ENCODE measurements around the gene TEX19. TPM values are rescaled to one million over a fixed set of nuclear protein-coding genes. Genes with fewer than 3 reads are reported as not detected.
"Not testable (repeated sequence)": the region's sequence is repeated elsewhere in the genome, so short reads cannot be mapped to it uniquely, and the experiment has no call there.

TEX19 gene
- polyA plus RNA-seq, 1 donor = not detected

DNA sequence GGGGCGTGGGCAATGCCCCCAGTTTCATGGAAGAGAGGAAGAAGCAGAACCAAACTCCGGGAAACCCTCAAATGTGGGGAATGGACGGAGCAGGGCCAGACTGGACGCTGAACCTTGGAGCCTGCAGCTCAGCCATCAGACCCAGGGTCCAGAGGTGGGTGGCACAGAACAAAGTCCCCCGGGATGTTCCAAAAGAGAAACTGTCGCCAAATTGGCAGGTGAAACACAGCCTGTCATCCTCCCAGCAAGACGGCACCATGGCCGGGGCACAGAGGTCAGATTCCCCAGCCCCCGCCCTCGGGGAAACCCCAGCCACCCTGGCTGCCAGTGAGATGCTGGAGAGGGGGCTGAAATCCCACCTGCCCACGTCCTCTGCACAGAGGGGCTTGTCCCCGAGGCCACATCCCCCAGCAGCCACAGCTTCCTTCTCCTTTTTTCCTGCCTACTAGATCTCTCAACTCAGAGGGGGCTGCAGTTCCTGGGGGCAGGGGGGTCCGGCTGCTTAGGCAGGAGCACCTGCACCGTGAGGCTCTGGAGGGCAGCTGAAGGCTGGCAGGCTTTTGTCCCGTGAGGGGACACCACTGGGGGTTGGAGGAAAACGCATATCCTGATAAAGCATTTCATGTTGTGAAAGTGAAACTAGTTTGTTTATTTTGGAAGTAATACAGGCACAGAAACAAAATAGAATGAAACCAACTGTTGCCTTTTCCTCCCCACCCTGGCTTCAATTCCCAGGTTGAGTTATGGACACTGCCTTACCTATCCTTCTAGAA is 24.2 kb upstream of the TEX19 start:
- no peak for DNase-seq (ENCODE audit: low read depth)

DNA sequence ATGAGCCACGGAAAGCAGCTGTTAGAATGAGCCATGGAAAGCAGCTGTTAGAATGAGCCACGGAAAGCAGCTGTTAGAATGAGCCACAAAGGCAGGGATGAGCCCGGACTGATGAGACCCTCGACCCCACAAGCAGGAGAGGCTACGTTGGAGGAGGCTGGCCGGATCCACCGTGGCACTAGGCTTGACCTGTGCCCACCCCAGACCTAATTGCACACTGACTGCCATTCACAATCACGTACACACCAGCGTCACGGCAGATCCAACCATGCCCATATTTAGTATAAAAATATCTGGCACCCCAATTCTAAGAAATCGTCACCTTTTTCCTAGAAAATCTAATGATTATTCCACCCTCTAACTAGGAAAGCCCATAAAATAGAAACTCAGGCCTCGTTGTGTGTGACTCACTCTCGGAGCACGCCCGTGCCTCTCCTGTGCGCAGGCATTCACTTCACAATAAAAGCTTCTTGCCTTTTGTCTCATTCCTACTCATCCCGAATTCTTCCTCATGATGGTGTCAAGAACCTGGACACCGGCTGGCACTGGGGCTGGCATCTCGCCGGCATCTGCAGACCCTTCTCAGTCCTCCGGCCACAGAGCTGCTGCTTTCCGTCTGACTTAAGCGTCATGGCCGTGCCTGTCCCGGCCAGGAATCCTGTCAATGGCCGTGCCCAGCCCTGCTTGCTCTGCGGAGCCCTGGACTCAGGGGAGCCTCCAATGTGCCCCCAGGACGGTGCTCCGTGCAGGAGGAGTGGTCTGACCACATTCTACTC is 20.0 kb upstream of the TEX19 start:
- DNase-seq (ENCODE audit: low read depth) = no peak

DNA sequence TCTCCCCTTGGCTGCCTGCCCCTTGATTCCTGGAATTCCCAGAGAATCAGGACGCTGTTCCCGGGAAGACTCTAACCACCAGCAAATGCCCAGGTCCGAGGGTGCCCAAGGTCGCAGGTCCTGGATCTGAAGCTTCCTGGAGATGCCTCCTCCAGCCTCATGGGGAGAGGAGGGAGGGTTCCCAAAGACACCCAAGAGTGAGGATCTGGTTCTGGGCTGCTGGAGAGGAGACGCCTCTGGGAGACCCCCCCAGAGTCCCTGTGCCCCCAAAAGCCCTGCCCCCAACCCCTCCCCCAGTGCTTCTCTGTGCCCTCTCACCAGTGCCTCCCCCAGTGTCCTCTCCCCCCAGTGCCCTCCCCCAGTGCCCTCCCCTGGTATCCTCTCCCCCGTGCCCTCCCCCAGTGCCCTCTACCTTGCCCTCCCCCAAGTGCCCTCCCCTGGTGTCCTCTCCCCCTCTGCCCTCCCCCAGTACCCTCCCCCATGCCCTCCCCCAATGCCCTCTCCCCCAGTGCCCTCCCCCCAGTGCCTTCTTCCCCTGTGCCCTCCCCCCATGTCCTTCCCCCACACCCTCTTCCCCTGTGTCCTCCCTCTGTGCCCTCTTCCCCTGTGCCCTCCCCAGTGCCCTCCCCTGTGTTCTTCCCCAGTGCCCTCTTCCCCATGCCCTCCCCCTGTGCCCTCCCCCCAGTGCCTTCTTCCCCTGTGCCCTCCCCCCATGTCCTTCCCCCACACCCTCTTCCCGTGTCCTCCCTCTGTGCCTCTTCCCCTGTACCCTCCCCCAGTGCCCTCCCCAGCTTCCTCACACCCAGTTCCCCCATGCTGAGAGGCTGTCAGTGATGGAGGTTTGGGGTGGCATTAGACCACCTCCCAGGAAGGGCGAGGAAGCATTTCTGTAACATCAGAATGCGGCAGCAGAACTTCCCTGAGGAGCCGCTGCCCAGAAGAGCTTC is 19.1 kb upstream of the TEX19 start:
- DNase-seq (ENCODE audit: low read depth) = no peak

DNA sequence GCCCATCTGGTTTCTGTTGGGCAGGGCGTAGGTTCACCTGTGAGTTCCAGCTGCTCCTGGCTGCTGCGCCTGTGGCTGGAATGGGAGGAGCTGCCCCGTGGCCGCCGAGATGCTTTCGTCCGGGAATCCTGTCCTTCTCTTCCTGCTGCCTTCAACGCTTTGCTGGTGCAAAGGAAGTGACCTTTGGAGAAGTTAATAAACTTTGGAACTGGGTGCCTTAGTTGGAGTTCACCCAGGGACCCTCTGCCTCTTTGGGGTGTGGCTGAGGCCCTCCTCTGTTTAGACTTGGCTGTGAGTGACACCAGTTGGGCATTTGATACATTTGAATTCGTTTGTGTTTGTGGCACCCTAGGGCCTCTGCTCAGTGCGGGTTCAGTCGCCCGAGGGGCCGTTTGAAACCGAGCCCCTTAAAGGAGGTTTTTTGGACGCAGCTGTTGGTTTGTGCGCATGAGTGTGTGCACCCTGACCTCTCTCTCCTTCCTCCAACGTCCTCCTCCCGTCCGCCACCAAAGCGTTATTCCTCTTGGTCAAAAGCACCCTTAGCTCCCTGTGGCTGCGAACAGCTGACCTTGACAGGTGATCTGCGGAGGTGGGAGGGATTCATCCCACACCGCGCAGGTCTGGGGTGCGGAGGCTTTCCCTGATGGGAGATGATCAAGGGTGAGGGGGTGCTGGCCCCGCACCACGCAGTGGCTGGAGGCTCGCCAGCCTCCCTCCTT is 16.5 kb upstream of the TEX19 start:
- DNase-seq (ENCODE audit: low read depth) = no peak

DNA sequence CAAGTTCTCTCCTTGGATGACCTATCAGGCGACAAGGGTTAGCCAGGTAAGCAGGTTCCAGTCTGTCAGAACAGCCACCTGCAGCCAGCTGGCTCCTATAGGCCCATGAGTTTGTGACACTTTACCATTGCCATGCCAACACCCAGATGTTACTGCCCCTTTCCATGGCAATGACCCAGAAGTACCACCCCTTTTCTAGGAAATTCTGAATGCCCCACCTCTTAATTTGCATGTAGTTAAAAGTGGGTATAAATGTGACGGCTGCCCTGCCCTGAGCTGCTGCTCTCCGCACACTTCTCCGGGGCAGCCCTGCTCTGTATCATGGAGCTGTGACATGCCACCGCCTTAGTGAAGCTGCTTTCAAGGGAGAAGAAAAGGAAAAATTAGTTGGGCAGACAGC is 15.5 kb upstream of the TEX19 start:
- DNase-seq (ENCODE audit: low read depth) = no peak

DNA sequence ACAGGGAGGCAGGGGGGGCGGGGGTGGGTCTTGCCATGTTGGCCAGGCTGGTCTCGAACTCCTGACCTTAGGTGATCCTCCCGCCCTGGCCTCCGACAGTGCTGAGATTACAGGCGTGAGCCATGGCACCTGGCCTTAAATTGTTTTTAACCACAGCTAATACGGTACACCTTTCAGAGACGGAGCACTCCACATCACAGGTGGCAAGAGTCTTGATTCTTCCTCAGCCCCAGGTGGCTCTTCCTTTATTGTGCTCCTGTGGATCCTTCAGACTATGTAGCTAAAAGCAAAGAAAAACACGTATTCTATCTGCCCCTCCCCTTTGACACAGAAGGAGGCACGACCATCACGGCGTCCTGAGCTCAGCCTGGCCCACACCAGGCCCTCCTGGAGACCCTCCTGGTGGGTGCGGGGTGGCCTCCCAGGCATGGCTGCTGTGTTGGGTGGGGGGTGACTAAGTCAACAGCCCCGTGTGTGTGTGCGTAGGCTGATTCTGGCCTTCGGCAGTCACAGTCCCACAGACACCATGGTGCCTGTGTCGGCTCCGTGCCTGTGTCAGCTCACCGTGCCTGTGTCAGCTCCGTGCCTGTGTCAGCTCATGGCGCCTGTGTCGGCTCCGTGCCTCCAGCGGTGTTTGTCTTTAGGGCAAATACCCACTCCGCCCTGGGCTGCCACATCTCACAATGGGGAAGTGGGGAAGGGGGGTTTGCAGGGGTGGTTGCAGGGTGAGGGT is 14.7 kb upstream of the TEX19 start:
- DNase-seq (ENCODE audit: low read depth) = no peak

DNA sequence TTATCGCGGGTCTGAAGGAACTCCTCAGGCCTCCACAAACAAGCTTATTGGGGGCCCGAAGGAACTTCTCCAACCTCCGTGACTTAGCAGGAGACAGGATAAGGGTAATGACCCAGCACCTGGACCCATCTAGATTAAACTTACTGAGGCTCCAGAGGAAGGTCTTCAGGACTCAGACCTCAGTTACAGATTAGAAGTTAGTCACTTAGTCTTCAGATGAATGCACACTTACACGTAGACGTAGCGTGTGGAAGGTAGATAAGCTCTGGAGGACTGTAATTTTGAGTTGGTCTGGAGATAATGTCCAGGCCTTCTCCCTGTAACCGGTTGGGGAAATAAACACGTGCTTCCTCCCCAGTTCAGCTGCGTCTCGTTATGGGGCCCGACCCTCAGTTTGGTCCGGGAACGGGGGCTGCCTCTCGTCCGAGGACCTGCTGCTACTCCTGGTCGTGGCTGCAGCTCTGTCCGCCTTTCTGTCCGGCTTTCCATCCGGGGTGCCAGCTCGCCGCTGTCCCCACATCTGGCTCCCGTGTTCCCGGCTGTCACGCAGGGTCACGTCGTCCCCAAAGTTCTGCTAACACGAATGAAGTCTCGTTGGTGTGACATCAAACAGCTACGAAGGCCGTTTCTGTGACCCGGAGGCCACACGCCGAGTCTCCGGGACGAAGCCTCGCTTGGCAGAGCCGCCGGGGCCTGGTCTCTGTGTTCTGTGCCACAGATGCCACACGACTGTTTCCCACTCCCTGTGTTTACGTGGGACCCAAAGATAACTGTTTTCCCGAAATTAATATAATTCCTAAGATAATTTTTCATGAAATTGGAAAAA is 13.7 kb upstream of the TEX19 start:
- DNase-seq (ENCODE audit: low read depth) = no peak

DNA sequence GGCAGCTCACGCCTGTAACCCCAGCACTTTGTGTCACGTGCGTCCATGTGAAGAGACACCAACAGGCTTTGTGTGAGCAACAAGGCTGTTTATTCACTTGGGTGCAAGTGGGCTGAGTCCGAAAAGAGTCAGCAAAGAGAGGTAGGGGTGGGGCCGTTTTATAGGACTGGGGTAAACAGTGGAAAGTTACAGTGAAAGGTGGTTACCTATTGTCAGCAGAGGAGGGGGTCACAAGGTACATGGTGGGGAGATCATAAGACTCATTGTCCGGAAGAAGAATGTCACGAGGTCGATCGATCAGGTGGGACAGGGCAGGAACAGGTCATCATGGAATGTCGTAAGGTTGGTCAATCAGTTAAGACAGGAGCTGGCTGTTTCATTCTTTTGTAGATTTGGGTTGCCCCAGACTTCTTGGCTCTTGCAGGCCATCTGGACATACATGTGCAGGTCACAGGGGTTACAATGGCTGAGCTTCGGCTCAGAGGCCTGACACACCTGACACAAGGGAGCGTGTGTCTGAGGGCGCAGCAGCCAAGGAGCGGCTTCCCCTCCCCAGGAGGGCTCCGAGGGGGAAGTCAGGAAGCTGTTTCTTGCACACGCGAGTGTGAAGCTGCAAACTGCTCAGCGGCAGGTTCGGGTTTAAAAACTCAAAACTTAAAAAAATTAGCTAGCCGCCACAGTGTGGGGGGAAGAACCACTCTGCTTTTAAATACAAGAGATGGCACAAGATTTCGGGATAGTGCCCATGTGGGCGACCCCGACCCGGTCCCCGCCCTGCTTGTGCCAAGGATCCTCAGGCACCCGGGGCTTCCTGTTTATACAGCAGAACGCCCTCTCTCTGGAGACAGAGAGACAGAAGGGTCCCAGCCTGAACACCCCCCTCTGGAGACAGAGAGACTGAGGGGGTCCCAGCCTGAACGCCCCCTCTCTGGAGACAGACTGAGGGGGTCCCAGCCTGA is 12.4 kb upstream of the TEX19 start:
- DNase-seq (ENCODE audit: low read depth) = no peak

DNA sequence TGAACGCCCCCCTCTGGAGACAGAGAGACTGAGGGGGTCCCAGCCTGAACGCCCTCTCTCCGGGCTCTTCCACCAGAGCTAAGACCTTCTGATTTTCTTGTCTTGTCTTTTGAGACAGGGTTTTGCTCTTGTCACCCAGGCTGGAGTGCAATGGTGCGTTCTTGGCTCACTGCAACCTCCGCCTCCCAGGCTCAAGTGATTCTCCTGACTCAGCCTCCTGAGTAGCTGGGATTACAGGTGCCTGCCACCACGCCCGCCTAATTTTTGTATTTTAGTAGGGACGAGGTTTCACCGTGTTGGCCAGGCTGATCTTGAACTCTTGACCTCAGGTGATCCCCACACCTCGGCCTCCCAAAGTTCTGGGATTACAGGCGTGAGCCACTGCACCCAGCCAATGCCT is 11.1 kb upstream of the TEX19 start:
- not testable (repeated sequence) for DNase-seq (ENCODE audit: low read depth)

DNA sequence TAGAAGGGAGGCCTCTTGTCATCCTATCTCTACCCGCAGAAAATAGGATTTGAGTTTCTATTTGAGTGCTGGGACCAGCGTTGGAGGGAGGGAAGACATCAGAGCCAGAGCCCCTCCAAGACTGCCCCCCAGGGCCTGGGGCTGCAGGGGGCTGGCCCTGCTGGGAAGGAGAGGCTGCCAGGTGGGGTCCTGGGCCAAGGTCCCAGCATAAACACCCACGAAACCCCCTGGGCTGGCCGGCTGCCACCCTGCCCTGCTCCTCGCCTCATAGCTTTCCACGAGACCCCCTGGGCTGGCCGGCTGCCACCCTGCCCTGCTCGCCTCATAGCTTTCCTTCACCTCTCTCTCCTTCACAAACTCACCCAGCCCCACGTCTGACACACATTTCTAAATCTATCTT is 10.6 kb upstream of the TEX19 start:
- no peak for DNase-seq (ENCODE audit: low read depth)

DNA sequence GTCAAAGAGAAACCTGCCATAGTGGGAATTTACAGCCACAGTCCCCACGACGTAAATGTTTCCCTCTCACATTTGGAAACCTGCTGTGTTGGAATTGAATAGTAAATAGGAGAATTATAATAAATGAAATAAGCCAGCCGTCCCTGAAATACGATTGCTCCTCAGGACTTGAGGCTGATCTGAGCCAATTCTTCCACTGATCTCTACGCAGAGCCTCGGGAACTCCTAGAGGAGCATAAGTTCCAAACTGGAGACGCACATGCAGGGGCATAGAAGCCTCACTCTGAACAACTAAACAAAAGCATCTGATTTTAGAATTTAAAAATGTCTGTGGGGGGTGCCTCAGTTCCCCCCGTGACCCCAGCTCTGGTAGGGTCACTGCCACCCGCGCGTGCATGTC is 10.2 kb upstream of the TEX19 start:
- DNase-seq (ENCODE audit: low read depth) = no peak

DNA sequence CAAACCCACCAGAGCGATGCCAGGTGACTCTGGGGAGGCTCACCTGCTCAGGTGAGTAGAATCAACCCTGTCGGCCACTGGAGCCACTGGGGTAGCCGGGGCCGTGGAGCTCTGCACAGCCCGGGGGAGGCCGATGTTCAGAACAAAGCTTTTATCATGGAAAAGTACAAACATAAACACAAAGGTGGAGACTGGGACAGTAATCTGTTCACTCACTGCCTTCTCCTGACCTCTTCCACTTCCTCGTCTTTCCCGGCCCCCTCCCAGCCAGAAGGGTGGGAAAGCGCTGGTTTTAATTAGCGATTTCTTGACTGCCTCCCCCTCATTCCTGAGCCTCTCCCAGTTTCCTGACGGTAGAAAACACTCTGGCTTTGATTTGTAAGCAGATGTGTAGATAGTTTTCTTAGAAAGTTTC is 9.8 kb upstream of the TEX19 start:
- DNase-seq (ENCODE audit: low read depth) = no peak

DNA sequence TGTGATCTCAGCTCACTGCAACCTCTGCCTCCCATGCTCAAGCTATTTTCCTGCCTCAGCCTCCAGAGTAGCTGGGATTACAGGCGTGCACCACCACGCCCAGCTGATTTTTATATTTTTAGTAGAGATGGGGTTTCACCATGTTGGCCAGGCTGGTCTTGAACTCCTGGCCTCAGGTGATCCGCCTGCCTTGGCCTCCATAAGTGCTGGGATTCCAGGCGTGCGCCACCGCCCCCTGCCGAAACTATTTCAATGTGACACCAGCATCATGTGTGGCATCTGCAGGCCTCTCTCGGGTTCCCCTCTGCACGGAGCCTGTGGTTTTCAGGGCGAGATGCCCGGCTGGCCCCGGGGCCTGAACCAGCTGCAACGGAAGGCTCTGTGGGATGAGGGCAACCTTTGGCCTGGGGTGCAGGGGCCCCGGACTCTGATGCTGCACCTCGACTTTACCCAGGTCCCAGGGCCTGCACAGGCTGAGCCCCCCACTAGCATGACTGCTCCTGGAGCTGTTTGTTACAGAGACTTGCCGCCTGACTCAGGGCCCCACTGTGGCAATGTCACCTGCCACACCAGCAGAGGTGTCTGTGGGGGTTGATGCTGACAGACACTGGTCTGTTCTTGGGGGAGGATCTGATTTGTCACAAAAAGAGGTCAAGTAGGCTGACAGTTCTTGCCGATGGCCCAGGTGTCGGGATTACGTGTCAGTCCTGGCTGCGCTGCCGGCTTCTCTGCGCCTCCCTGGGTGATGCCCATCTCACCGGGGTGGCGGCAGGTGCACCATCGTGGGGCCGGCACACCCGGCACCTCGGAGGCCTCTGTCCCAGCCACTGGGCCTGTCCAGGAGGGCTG is 8.6 kb upstream of the TEX19 start:
- DNase-seq (ENCODE audit: low read depth) = no peak

DNA sequence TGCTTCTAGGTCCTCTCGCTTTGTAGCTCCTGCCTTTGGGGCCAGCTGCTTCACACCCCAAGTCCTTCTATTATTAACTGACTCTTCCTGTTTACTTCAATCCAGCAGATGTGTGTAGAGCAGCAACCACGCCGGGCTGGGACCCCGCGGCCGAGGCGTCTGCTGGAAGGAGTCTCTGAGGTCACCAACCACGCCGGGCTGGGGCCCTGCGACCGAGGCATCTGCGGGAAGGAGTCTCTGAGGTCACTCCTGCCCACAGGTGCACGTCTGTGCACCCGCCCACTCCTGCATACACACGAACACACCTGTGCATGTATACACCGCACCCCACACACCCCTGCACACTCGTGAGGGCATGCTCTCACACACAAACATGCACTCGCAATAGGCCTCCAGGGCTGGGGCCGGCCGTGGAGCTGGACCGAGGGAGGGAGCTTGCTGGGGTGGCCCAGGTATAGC is 7.8 kb upstream of the TEX19 start:
- no peak for DNase-seq (ENCODE audit: low read depth)

DNA sequence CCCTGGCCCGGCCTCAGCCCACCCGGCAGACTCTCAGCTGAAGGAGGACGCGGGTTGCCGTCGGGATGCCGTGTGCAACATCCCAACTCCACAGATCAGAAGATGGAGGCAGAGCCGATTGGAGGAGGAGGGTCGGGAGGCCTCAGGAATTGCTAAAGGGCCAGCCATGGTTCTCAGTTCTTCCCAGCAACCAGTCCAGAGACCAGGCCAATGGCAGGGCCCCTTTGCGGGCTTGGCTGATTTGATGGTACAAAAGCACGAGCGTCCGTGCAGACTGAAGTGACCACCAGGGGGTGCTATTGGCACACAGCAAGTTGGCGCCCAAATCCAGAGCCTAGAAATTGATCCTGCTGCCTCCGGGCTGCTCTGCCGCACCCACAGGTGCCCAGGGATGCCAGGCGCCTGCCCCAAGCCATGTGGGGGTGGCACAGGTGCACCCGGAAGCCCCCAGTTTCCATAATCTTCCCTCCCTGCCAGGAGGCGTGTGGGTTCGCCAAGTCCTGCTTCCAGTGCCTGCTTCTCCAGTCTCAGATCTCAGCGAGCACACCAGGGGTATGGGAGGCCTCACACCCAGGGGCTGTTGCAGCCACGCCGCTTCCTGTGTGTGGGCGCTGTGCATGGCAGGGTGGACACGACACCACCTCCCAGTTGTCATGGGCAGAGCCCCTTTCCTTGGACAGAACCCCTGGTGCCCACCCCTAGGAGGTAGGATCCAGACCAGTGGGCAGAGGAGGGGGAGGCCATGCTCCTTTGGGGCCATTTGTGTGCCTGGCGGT is 7.1 kb upstream of the TEX19 start:
- peak; percentile 65 for DNase-seq (ENCODE audit: low read depth)

DNA sequence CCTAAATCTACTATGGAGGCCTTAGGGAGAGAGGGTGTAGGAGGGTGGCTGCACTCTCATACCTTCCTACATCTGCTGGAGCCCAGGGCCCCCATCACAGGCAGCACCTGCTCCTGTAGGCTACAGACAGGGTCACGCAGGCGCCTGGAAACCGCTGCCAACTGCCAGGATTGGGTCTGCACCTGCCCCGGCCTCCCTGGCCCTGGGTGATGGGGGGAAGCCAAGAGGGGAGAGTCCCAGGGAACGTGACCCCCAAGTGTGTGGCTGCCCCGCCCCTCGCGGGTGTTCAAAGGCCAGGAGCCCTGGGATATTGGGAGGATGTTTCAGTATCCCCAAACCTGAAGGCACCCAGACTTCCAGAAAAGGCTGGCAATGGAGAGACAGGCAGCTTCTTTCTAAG is 5.6 kb upstream of the TEX19 start:
- no peak for DNase-seq (ENCODE audit: low read depth)

DNA sequence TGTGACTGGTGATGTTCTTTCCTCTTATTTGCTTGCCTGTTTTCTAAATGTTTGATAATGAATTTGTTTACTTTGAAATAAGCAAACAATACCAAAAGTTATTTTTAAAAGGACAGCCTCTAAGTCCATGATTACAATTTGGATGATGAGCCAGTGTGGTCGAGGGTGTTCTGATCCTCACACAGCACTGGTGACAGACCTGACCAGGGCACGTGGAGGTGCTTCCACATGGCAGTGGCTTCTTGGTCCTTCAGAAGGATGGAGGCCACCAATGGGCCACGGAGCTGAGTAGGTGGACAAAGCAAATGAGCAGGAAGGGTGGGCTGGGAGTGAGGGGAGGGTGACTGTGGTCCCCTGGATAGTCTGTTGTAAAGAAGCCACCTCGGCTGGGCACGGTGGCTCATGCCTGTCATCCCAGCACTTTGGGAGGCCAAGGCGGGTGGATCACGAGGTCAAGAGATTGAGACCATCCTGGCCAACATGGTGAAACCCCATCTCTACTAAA is 4.2 kb upstream of the TEX19 start:
- no peak for DNase-seq (ENCODE audit: low read depth)
